ENCODE data around the gene MTHFR.

MTHFR gene

GRCh38 chr1:11838349-11839272 lies 32.8 kb upstream of the MTHFR start:
- Mint-ChIP-seq H3K36me3 (ENCODE audit: low read depth) (peaks cover 28% of the 10 kb centered on the region), H3K4me3 (no peak overlapping the region), H3K27me3 (ENCODE audit: low read depth) (no peaks in the 10 kb centered on the region), H3K4me1 (ENCODE audit: low read depth) (no peaks in the 10 kb centered on the region), H3K9me3 (no peaks in the 10 kb centered on the region), H3K27ac (no peak overlapping the region)

GRCh38 chr1:11837767-11838348 lies 32.1 kb upstream of the MTHFR start:
- Mint-ChIP-seq H3K9me3 (no peaks in the 10 kb centered on the region), H3K4me3 (no peak overlapping the region), H3K27ac (no peak overlapping the region), H3K36me3 (ENCODE audit: low read depth) (peaks cover 26% of the 10 kb centered on the region), H3K4me1 (ENCODE audit: low read depth) (no peaks in the 10 kb centered on the region), H3K27me3 (ENCODE audit: low read depth) (no peaks in the 10 kb centered on the region)

- Mint-ChIP-seq H3K27ac (no peak overlapping the region), H3K36me3 (ENCODE audit: low read depth) (peaks cover 25% of the 10 kb centered on the region), H3K4me1 (ENCODE audit: low read depth) (no peaks in the 10 kb centered on the region), H3K27me3 (ENCODE audit: low read depth) (no peaks in the 10 kb centered on the region), H3K9me3 (no peaks in the 10 kb centered on the region), H3K4me3 (no peak overlapping the region)
These were observed 31.4 kb upstream of the MTHFR start for GRCh38 chr1:11836955-11837766.

GRCh38 chr1:11835441-11836225 lies 29.9 kb upstream of the MTHFR start:
- no peaks in the 10 kb centered on the region for H3K27me3 Mint-ChIP-seq (ENCODE audit: low read depth)
- no peak overlapping the region for H3K4me3 Mint-ChIP-seq
- H3K36me3 Mint-ChIP-seq (ENCODE audit: low read depth), result peaks cover 27% of the 10 kb centered on the region
- H3K9me3 Mint-ChIP-seq, result no peaks in the 10 kb centered on the region
- H3K4me1 Mint-ChIP-seq (ENCODE audit: low read depth), result no peaks in the 10 kb centered on the region
- H3K27ac Mint-ChIP-seq, result no peak overlapping the region

- H3K27ac Mint-ChIP-seq, result no peak overlapping the region
- H3K4me3 Mint-ChIP-seq, result no peak overlapping the region
- peaks cover 31% of the 10 kb centered on the region for H3K36me3 Mint-ChIP-seq (ENCODE audit: low read depth)
- H3K4me1 Mint-ChIP-seq (ENCODE audit: low read depth), result no peaks in the 10 kb centered on the region
- no peaks in the 10 kb centered on the region for H3K27me3 Mint-ChIP-seq (ENCODE audit: low read depth)
- no peaks in the 10 kb centered on the region for H3K9me3 Mint-ChIP-seq
These were observed 28.1 kb upstream of the MTHFR start for GRCh38 chr1:11833900-11834299.

GRCh38 chr1:11833497-11833896 lies 27.7 kb upstream of the MTHFR start:
- Mint-ChIP-seq H3K4me3 (no peak overlapping the region), H3K27me3 (ENCODE audit: low read depth) (no peaks in the 10 kb centered on the region), H3K9me3 (no peaks in the 10 kb centered on the region), H3K36me3 (ENCODE audit: low read depth) (peaks cover 31% of the 10 kb centered on the region), H3K27ac (no peak overlapping the region), H3K4me1 (ENCODE audit: low read depth) (no peaks in the 10 kb centered on the region)

GRCh38 chr1:11831945-11832725 lies 26.4 kb upstream of the MTHFR start:
- no peaks in the 10 kb centered on the region for H3K9me3 Mint-ChIP-seq
- no peak overlapping the region for H3K4me3 Mint-ChIP-seq
- peaks cover 35% of the 10 kb centered on the region for H3K36me3 Mint-ChIP-seq (ENCODE audit: low read depth)
- H3K4me1 Mint-ChIP-seq (ENCODE audit: low read depth), result no peaks in the 10 kb centered on the region
- no peak overlapping the region for H3K27ac Mint-ChIP-seq
- no peaks in the 10 kb centered on the region for H3K27me3 Mint-ChIP-seq (ENCODE audit: low read depth)

GRCh38 chr1:11828511-11828910 lies 22.7 kb upstream of the MTHFR start:
- H3K27ac Mint-ChIP-seq, result no peak overlapping the region
- H3K4me3 Mint-ChIP-seq, result no peak overlapping the region
- peaks cover 26% of the 10 kb centered on the region for H3K36me3 Mint-ChIP-seq (ENCODE audit: low read depth)
- no peaks in the 10 kb centered on the region for H3K4me1 Mint-ChIP-seq (ENCODE audit: low read depth)
- H3K27me3 Mint-ChIP-seq (ENCODE audit: low read depth), result no peaks in the 10 kb centered on the region
- H3K9me3 Mint-ChIP-seq, result no peaks in the 10 kb centered on the region

- Mint-ChIP-seq H3K36me3 (ENCODE audit: low read depth) (peaks cover 22% of the 10 kb centered on the region), H3K27me3 (ENCODE audit: low read depth) (no peaks in the 10 kb centered on the region), H3K4me3 (no peak overlapping the region), H3K27ac (no peak overlapping the region), H3K4me1 (ENCODE audit: low read depth) (no peaks in the 10 kb centered on the region), H3K9me3 (no peaks in the 10 kb centered on the region)
These were observed 21.2 kb upstream of the MTHFR start for GRCh38 chr1:11826946-11827345.

- Mint-ChIP-seq H3K4me1 (ENCODE audit: low read depth) (no peaks in the 10 kb centered on the region), H3K27ac (no peak overlapping the region), H3K27me3 (ENCODE audit: low read depth) (no peaks in the 10 kb centered on the region), H3K36me3 (ENCODE audit: low read depth) (peaks cover 17% of the 10 kb centered on the region), H3K9me3 (no peaks in the 10 kb centered on the region), H3K4me3 (no peak overlapping the region)
These were observed 19.4 kb upstream of the MTHFR start for GRCh38 chr1:11825131-11825530.

- H3K36me3 Mint-ChIP-seq (ENCODE audit: low read depth), result peaks cover 17% of the 10 kb centered on the region
These were observed 17.8 kb upstream of the MTHFR start for GRCh38 chr1:11823366-11824137.

GRCh38 chr1:11822091-11822490 lies 16.3 kb upstream of the MTHFR start:
- Mint-ChIP-seq H3K27ac (no peak overlapping the region), H3K36me3 (ENCODE audit: low read depth) (peaks cover 14% of the 10 kb centered on the region), H3K4me1 (ENCODE audit: low read depth) (no peaks in the 10 kb centered on the region), H3K9me3 (no peaks in the 10 kb centered on the region), H3K27me3 (ENCODE audit: low read depth) (no peaks in the 10 kb centered on the region), H3K4me3 (no peak overlapping the region)

More at GRCh38 chr1:11823366-11824137, 17.8 kb upstream of the MTHFR start:
- H3K9me3 Mint-ChIP-seq, result no peaks in the 10 kb centered on the region
- no peaks in the 10 kb centered on the region for H3K27me3 Mint-ChIP-seq (ENCODE audit: low read depth)
- no peak overlapping the region for H3K27ac Mint-ChIP-seq
- no peaks in the 10 kb centered on the region for H3K4me1 Mint-ChIP-seq (ENCODE audit: low read depth)
- no peak overlapping the region for H3K4me3 Mint-ChIP-seq

- no peaks in the 10 kb centered on the region for H3K27me3 Mint-ChIP-seq (ENCODE audit: low read depth)
- H3K4me3 Mint-ChIP-seq, result no peak overlapping the region
- no peak overlapping the region for H3K27ac Mint-ChIP-seq
- H3K4me1 Mint-ChIP-seq (ENCODE audit: low read depth), result peaks cover 2% of the 10 kb centered on the region
- H3K36me3 Mint-ChIP-seq (ENCODE audit: low read depth), result peaks cover 27% of the 10 kb centered on the region
- no peaks in the 10 kb centered on the region for H3K9me3 Mint-ChIP-seq
These were observed 11.4 kb upstream of the MTHFR start for GRCh38 chr1:11817192-11817591.
